ENCODE measurements around the gene PHB1.

PHB1 gene

DNA sequence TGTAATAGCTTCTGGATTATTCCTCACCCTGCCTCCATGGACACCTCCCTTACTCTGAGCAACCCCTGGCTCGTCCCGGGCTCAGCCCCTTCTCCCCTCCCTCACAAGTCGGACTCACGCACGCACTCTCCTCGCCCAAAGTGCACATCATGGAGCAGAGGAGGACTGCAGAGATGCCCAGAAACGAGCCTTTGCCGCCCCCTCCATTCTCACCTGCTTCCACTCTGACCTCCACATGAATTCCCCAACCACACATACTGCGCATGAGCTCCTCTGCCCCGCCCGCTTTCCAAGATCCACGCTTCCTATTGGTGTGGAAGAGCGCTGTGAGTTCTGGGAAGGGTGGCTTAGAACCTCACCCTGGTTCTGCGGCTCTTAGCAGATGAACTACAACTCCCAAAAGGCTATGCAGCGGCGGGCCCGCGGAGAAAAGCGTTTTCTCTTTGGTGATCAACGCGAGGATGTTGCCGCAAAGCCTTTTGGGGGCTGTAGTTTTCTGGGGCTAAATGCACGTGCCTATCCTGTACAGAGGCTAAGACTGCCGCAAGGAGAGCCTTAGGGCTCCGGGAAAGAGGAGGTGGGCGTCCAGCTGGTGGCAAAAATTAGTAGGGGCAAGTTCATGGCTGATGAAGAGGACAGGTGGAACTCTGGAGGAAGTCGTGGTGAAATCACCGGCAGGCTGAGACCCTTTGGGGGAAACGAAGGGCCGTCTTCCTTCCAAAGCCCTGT, at the start of gene PHB1:
PHB1 (minus strand) TSS at position 261 of the 729 bp plus-strand sequence. CDS start 1,618 bp downstream, outside the sequence.
- peak; percentile 96 for DNase-seq

DNA sequence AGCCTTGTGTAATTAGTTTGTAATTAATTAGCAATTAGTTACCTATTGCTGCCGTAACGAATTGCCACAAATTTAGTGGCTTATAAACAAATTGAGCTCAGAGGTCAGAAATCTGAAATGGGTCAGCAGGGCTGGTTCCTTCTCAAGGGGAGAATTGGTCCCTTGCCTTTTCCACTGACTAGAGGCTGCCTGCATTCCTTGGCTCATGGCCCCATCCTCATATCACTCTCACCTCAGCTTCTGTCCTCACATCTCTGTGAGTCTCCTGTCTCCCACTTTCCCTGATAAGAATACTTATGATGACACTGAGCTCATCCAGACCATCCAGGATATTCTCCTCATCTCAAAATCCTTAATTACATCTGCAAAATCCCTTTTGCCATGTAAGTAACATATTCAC, 49.4 kb upstream of the PHB1 start:
- no peak for DNase-seq

DNA sequence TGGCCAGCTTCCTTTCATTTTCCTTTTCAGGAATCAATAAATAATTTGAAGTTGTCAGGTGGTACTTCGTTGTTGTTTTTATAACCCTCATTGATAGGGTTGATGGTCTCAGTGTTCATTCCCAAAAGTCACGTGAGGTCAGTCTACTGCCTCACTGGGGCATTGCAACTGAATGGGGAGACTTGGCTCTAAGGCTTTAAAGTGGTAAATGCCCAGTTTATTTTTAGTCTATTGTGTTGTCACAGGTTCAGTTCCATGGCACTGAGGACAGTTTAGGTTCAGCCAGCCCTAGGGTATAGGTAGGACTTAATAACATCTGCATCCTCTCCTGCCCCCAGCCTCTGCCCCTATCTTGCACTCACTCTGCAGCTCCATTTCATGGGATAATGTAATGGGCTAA, 46.9 kb upstream of the PHB1 start:
- DNase-seq, result no peak

DNA sequence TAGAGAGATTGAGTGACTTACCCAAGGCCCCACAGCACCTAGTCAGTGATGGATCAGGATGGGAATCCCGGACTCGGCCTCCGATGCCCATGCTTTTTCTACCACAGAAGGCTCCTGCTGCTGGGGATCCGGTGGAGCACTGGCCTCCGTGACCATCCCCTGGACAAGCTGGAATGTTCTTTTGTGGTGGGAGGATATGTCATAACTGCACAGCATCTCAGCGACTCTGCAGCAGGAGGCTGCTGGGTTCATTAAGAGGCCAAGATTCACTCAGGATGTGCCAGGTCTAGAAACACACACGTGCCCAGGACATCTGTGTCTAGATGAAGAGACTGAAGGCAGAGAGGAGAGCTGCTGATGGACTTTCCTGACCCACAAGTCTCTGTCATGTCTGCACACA, 45.7 kb upstream of the PHB1 start:
- DNase-seq, result no peak

DNA sequence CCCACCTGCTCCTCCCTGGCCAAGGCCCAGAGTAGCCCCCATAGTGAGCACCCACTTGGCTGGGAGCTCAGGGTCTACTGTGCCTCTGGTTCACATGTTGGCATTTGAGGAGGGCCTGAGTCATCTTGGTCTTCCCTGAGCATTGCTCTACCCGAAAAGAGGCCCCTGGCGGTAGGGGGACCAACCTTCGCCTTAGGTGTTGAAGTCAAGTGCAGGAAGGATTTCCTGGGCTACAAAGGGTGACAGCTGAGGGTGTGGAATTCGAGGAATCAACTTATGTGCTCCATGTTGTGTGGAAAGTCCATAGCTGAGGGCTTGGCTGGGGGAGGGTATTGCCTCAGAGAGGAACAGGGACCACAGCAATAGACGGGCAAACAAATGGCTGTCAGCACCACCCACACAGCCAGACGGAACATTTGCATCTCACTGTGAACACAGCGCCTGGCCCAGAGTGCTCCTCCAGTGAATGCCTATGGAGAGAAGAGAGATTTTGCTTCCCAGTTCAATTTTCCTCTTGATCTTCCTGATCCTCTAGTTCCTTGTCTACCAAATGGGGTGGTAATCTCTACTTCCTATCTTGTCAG, 44.8 kb upstream of the PHB1 start:
- DNase-seq, result no peak

DNA sequence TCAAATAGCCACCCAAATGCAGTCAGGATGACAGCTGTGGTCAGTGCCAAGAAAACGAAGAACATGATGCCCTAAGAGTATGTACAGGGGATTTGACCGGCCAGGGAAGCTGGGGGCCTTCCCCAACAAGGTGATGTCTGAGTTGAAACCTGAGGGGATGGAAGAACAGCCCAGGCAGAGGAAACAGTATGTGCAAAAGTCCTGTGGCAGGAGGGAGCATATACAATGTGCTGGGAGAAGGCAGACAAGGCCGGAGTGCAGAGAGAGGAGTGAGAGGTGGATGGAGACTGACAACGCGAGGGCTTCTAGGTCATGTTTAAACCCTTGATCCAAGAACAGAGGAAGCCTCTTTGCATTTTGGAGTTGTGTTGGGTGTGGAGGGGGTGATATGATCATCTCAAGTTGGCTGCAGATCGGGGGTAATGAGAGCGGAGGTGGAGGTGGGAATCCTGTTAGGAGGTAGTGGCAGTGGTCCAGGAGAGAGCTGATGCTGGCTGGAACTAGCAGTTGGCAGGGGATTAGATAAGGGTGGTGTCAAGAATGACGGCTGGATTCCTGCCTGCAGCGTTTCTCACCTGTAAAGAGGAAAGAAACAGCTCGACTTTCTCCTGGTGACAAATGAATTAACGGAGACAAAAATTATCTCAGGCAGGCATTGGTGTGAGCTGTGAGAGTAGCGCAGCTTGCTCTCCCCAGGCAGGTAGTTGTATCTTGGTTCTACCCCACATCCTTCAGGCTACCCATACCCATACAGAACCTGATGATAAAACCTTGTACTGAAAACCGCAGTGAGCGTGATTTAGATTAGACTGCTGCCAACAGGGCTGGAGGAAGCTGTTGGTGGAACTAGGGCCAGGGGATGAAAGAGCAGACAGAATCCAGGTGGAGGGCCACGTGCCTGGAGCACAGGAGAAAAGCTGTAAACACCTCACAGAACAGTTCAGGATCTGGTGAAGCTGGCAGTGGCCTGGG, 43.2 kb upstream of the PHB1 start:
- DNase-seq, result no peak

DNA sequence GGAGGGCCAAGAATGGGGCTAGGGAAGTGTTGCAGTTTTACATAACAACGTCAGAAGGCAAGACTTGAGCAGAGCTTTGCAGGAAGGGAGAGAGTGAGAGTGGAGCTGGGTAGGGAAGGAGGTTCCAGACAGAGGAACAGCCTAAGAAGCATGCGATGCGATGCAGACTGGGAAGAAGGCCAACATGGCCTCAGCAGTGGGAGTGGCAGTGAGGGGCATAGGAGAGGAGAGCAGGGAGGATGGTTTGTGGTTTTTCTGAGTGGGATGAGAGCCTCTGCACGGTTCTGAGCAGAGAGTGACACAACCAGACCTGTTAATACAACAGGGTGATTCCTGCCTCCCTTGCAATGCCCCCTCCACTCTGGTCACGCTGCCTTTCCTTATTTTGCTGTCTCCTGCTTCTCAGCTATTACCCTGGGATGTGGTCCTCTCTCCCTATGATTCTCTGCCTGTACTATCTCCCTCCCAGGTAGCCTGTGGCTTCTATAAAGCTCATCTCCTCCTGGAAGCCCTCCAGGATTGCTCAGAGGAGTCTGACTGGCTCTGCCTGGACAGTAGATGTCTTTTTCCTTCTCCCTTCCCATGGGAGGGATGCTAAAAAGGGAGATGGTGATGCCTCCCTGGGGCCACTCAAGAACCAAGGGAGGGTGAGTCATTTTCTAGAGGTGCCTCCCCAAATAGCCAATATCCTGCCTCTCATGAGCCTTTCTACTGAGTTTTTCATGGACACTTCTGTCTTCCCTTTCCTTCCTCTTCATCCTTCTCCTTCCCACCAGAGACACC, 41.7 kb upstream of the PHB1 start:
- no peak for DNase-seq

DNA sequence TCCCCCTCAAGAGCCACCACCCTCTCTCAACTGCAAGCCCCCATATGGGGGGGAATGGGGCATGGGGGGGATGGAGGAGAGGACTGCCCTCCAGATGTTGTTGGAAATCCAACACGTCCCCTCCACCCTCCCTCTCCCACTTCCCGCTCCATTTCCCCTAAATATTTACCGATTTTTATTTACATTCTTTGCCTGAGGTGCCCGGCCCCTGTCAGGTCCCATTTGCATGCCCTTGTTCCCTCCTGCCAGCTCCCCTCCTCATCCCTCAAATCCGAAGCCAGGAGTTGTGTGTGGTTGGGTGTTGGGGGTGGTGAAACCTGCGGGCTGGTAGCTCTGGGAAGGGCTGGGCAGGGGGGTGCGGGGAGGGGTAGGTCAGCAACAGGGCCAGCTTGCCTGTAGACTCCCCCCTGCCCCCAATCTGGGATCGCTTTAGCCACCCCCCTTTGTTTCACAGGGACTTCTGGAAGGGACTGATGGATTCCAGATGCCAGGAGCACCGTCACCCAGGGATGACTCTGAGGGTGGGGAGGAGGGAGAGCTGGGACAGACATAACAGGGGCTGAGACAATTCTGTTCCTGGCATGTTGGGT, 40.7 kb upstream of the PHB1 start:
- DNase-seq, result no peak

DNA sequence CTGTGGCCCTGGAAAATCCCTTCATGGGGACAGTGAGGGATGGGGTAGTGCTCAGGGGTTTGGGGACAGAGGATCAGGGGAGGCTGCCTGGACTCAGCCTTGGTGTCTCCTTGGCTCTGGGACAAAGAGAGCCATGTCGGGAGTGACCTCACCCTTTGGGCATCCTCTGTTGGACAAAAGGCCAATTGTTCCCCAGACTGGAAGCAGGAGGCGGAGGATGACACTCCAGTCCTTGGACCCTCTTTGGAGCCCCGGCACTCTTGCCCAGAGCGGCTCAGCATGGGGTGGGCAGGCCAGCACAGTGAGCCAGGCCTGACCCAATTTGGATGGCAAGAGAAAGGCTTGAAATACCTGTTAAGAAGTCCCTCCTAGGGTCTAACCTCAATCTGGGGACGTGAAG, 39.4 kb upstream of the PHB1 start:
- no peak for DNase-seq

DNA sequence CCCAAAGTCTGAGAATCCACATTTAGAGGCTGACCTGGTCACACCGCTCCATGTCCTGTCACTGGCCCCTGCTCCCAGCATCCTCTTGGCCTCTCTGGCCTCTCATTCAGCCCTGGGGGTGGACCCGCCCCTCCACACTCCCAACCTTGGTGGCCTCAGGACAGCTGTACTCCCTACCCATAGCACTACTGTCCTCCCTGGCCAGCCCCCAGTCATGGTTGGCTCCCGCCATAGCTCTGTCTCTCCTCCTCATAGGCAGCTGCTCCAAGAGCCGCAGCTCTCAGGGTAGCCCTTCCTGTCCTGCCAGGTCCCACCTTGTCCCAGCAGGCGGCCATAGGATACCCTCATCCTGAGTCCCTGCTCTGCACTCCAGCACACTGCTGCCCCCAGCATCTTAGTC, 38.0 kb upstream of the PHB1 start:
- DNase-seq, result no peak

DNA sequence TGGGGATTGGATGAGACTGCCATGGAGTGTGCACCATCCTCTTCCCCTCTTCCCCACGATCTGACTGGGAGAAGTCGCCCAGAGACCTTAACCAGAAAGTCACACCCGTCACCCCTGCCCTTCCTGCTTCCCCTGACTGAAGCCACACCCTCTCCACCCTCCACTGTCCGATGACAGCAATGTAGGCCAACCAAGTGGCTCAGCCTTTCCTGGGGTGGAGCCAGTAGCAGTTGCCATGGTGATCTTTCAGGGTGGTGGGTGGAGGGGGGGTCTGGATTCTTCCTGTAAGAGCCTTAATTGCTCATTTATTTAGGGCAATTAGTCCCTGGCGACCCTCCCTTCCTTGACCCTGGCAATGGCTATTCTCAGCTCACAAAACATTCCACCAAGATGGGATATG, 37.5 kb upstream of the PHB1 start:
- no peak for DNase-seq

DNA sequence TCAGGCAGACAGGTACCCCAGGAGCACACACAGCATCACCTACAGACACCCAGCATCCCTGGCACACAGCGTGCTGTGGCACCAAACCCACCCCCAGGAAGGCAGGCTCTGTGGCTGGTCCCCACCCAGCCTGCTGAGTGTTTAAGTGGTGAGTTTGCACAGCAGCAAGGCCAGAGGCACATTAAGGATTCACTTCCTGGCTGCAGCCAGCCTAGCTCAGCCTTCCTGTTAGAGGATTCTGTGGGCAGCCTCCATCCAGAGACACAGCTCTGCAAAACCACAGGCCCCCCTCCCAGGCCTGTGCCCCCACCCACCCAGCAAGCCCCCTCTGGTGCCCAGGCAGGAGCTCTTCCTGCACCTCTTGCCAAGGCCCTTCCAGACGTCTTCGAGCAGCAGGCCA, 36.1 kb upstream of the PHB1 start:
- no peak for DNase-seq

DNA sequence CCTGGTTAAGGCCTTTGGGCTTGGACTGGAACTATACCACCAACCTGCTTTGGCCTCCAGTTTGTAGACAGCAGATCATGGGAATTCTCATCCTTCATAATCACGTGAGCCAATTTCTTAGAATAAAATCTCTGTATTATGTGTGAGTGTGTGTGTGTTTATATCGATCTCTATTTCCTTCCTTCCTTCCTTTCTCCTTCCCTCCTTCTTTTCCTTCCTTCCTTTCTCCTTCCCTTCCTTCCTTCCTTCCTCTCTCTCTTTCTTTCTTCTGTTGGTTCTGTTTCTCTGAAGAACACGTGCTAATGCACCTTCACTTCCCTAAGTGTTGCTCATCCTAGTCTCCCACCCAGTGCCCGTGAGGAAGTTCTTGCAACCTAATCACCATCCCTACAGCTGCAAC, 35.5 kb upstream of the PHB1 start:
- DNase-seq, result no peak

DNA sequence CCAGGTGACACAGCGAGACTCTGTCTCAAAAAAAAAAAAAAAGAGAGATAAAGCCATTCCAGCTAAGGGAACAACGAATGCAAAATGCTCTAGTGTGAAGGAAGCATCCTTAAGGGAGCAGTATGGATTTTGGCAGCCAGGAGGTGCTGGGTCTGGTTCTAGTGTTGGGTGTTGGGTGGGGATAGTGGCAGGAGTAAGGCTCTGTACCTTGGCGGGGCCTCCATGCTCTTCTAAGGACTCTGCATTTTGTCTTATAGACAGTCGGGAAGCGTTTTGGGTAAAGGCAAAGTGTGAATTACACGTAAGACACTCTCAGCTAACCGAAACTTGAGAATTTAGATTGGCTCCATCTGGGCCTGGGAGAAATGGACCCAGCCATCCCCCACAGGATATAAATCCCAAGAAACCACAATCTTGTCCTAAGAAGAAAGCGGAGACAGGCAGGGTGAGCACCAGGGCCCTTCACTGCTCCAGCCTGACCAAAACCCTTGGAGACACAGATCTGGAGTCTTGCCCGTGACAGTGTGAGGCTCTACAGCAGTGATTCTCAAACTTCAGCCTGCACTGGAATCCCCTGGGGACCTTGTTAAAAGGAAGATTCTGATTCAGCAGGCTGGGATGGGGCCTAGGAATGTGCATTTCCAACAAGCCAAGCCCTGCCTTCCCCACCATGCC, 33.1 kb upstream of the PHB1 start:
- DNase-seq, result no peak

DNA sequence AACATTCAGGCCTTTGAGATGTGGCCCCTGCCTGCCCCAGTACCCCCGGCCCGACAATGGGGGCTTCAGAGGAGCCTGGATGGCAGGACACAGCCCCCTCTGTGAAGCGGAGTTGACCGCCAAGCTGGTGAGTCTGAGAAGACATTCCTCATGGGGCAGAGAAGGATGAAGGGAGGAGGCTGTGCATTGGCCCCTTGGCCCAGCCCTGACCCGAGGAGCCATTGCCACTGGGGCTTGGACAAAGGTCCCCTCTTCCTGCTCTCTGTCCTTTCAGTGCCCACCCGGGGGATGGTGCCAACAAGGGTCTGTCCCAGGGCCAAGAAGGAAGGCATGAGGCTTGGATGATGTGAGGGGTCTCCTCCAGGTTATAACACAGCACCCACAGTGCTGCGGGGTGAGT, 30.9 kb upstream of the PHB1 start:
- no peak for DNase-seq

DNA sequence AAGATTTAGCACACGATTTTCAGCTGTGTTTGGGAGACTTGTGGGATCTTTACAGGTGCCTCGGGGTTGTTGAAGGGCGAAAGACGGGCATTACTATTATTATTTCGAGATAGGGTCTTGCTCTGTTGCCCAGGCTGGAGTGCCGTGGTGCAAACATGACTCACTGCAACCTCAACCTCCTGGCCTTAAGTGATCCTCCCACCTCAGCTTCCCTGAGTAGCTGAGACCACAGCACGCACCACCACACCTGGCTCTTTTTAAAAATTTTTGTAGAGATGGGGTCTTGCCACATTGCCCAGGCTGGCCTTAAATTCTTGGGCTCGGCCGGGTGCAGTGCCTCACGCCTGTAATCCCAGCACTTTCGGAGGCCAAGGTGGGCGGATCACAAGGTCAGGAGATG, 29.7 kb upstream of the PHB1 start:
- DNase-seq, result no peak

DNA sequence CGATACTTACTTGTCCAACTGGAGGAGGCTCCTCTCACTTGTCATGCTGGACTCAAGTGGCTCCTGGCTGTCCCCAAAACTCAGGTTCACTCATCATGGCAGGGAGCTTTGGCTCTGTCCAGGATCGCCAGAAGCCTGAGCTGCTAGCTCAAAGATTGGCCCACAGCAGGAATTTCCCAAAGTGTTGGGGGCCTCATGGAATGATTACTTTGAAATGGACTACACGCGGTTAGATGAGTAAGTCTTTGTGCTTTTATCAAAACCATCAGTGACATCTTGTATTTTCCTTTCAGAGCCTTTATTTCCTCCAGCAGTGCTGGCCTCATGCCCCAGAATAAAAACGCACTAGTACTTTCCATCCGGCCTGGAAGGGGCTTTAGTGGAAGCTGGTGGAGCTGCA, 29.2 kb upstream of the PHB1 start:
- DNase-seq, result no peak

DNA sequence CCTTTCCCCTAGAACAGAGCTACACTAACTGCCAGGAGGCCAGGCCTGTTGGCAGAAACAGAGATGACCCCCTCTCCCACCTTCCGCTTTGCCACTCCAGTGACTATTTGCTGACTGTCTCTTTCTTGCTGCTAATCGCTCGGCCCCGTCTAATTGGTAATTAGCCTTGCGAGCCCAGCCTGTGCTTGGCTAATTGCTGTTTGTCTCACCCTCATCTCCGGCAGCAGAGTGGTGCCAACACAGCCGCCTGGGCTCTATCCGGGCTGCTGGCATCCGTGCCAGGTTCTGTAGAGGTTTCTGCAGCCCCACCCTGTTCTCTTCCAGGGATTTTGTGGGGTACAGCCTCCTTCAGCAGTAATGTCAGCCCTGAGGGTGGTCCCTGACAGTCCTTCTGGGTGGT, 27.4 kb upstream of the PHB1 start:
- no peak for DNase-seq

DNA sequence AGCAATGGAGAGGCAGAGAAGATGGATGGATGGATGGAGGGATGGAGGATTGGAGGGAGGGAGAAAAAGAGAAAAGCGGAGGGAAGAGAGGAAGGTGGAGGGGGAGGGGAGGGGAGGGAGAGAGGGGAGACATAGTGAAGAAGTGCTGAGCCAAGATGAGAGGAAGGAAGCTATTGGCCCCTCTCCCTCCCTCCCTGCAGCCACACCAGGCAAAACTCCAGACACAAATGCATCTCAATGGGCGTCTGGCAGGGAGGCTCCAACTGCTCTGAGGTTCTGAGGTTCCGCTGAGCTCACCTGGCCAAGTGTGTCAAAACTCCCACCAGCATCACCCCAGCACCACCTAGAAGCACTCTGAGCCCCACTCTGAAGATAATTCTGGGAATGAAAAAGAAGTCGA, 26.9 kb upstream of the PHB1 start:
- DNase-seq, result no peak

DNA sequence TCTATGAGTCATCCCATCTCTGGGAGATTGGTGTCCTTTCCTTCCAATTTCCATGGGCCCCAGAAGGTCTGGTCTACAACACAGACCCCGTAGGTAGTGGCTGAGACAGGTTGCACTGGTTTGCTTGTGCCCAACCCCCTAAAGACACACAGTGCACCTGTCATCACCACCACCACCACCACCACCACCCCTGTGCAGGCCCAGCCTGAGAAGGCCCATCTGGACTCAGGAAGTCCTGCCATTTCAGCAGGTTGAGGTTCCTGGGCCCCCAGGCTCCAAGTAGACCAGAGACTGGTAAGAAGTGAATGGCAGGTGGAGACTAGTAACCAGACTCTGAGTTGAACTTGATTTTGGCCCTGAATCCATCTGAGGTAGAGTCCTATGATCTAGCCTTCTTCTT, 25.9 kb upstream of the PHB1 start:
- no peak for DNase-seq

DNA sequence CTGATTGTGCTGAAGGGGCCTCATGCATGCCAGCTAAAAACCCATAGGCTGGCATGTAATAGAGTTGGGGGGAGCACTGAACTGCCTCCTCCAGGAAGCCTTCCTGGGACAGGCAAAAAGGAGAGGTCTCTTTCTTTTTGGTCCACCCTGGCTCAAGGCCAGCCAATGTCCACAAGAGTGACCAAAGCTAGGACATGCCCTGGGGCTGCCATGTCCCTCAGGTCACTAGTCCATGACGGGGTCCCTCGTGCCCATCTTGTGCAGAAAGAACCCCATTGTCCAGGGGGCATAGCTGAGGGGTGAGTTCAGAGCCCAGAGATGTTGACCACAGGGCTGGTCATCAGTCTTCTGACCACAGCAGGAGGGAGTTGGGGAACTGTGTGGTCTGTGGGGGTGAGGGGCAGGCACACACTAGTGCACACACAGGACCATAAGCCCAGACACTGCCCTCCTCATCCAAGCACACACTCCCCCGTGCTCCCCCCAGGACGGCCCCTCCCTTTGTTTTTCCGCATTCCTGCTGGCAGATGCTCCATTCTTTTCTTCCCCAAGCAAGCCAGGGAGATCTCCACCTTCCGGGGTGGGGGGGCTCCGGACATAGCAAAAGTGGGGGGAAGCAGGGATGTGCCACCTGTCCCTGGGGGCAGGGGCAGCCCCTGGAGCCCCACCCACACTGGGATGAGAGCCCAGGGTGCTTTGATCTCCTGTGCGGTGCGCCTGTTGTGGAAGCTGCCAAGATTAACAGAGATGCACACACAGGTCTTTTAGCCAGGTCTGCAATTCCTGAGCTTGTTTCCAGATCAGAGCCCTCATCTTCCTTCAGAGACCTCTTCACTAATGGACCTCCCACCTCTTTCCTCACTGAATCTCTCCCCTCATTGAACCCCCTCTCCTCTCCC, 25.2 kb upstream of the PHB1 start:
- no peak for DNase-seq
